SU-DHL-6 (cell line): ENCODE data around the gene DLL1.

ENCODE experiments used
- H2AFZ ChIP-seq: fragments of 200-600 bp; sonication (generic); 2 replicates; pipeline ENCODE4 v1.6.1; 2014; ENCODE audit warnings: low read depth, mild to moderate bottlenecking, moderate library complexity, mixed read lengths, antibody characterized with exemption, low read length; ENCODE audit not compliant: severe bottlenecking
- H3F3A ChIP-seq: fragments of 200-600 bp; shearing (Covaris generic); 2 replicates; pipeline ENCODE4 v1.6.0; 2016; ENCODE audit warnings: antibody characterized with exemption, mild to moderate bottlenecking; ENCODE audit not compliant: insufficient read depth
- H3K27ac ChIP-seq: fragments of 200-600 bp; sonication (generic); 2 replicates; pipeline ENCODE4 v1.5.1; 2016; ENCODE audit warnings: low read depth, mild to moderate bottlenecking, low read length, moderate library complexity, mixed read lengths
- H3K27me3 ChIP-seq: fragments of 200-600 bp; sonication (generic), shearing (Covaris generic); 2 replicates; pipeline ENCODE4 v1.6.0; 2014; ENCODE audit warnings: mild to moderate bottlenecking, low read length
- H3K36me3 ChIP-seq: fragments of 200-600 bp; sonication (generic); 2 replicates; pipeline ENCODE4 v1.6.1; 2014; ENCODE audit warnings: mild to moderate bottlenecking, low read length, mixed read lengths
- H3K4me2 ChIP-seq: fragments of 300-600, 200-600 bp; shearing (Covaris generic), sonication (generic); 2 replicates; pipeline ENCODE4 v1.6.0; 2014; ENCODE audit warnings: low read length, low read depth, mild to moderate bottlenecking; ENCODE audit not compliant: poor library complexity, severe bottlenecking
- H3K4me3 ChIP-seq: fragments of 200-600 bp; sonication (generic); 2 replicates; pipeline ENCODE4 v1.5.1; 2014; ENCODE audit warnings: antibody characterized with exemption, low read length, mild to moderate bottlenecking, mixed read lengths; ENCODE audit not compliant: insufficient read depth, poor library complexity, severe bottlenecking
- H3K79me2 ChIP-seq: fragments of 200-600 bp; sonication (generic); 2 replicates; pipeline ENCODE4 v1.6.1; 2014; ENCODE audit warnings: mild to moderate bottlenecking, low read length, moderate library complexity; ENCODE audit not compliant: insufficient read depth
- H3K9ac ChIP-seq: fragments of 200-600 bp; sonication (generic); 2 replicates; pipeline ENCODE4 v1.7.0; 2014; ENCODE audit warnings: mild to moderate bottlenecking, low read length
- H3K9me2 ChIP-seq: fragments of 200-600 bp; sonication (generic); replicated peaks from 2 replicates; pipeline ENCODE4 v1.6.1; 2014; ENCODE audit warnings: low read length; ENCODE audit not compliant: insufficient read depth
- H3K9me3 ChIP-seq: fragments of 200-600 bp; sonication (generic); 2 replicates; pipeline ENCODE4 v1.6.1; 2014; ENCODE audit warnings: low read length, mixed read lengths; ENCODE audit not compliant: insufficient read depth
- H4K20me1 ChIP-seq: fragments of 200-600 bp; sonication (generic); 2 replicates; pipeline ENCODE4 v1.6.1; 2014; ENCODE audit warnings: low read depth, mild to moderate bottlenecking, antibody characterized with exemption, low read length, moderate library complexity, mixed read lengths
- EZH2phosphoT487 ChIP-seq: fragments of 200-600 bp; sonication (generic), shearing (Covaris generic); conservative IDR thresholded peaks from 2 replicates; pipeline ENCODE4 v1.6.1; 2018; ENCODE audit warnings: mild to moderate bottlenecking, antibody characterized with exemption, low read length, moderate library complexity, mixed read lengths
- TF ChIP-seq, protein P1 (sequence below): fragments of 200-600 bp; sonication (generic); IDR thresholded peaks from one replicate; pipeline ENCODE4 v1.5.1; 2017; ENCODE audit warnings: antibody characterized with exemption, mild to moderate bottlenecking, low read length, moderate library complexity; ENCODE audit not compliant: insufficient read depth, poor library complexity, severe bottlenecking

The DLL1 gene

DNA sequence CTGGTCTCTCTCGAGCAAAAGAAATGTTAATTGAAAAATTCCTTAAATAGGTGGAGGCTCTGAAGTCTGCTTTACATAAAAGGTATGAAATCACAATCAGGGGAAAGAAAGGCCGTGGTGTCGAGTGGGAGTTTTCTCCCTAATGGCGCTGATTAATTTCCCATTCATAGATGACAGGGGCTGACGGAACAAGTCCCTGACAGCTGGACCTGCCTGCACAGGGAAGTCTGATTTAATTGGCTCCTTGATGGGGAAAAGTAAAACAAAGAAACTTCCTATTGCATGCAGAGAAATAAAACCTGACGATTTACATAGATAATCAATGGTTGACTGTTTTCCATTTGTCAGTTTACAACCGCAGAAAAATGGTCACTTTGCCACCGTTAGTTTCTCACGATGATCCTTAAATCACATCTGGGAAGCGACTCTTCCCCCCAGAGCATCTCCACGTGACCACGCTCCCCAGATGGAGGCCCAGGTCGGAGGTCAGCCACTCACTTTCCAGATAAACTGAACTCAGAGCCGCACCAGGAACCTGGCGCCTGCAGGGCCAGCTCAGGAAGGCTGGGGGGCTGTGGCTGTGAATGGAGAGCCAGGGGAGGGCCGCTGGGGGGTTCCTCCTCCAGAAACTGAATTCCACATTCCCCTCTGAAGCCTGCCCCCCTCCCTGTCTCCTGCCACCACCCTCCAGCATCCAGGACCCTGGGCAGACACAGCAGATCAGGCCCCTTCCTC is 55.3 kb downstream of the DLL1 start:
- H3F3A ChIP-seq = no peaks in the 10 kb centered on the region
- no peak overlapping the region for H2AFZ ChIP-seq
- H3K27me3 ChIP-seq = no peaks in the 10 kb centered on the region
- H4K20me1 ChIP-seq = no peaks in the 10 kb centered on the region
- no peak overlapping the region for H3K4me3 ChIP-seq
- no peak overlapping the region for H3K27ac ChIP-seq
- H3K9ac ChIP-seq = no peak overlapping the region
- H3K4me2 ChIP-seq = no peak overlapping the region
- no peaks in the 10 kb centered on the region for H3K79me2 ChIP-seq
- TF ChIP-seq, protein P1, sequence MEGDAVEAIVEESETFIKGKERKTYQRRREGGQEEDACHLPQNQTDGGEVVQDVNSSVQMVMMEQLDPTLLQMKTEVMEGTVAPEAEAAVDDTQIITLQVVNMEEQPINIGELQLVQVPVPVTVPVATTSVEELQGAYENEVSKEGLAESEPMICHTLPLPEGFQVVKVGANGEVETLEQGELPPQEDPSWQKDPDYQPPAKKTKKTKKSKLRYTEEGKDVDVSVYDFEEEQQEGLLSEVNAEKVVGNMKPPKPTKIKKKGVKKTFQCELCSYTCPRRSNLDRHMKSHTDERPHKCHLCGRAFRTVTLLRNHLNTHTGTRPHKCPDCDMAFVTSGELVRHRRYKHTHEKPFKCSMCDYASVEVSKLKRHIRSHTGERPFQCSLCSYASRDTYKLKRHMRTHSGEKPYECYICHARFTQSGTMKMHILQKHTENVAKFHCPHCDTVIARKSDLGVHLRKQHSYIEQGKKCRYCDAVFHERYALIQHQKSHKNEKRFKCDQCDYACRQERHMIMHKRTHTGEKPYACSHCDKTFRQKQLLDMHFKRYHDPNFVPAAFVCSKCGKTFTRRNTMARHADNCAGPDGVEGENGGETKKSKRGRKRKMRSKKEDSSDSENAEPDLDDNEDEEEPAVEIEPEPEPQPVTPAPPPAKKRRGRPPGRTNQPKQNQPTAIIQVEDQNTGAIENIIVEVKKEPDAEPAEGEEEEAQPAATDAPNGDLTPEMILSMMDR = no peak
- TF ChIP-seq EZH2phosphoT487 = no peak
- no peaks in the 10 kb centered on the region for H3K36me3 ChIP-seq
- H3K9me3 ChIP-seq = no peaks in the 10 kb centered on the region
- no peaks in the 10 kb centered on the region for H3K9me2 ChIP-seq

DNA sequence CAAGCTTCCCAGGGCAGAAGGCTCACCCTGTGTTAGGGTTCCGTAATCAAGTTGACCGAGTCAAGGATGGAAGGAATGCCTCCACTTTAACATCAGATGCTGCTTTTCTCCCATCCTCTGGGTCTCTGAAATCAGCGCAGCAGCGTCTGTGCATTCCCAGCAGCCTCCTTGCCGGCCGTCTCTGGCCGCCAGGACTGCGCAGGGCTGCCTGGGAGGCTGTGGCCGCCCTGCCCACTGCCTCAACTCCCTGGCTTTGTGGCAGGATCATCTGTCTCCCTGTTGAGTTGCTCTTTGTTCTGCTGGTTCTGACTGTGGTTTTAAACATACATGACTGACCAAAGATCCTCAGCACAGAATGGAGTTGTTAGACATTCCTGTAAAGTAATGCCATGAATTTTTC is 56.5 kb downstream of the DLL1 start:
- Histone ChIP-seq H2AFZ (no peak overlapping the region), H3K4me2 (no peak overlapping the region), H3K36me3 (no peaks in the 10 kb centered on the region), H3K9ac (no peak overlapping the region), H3K9me3 (no peaks in the 10 kb centered on the region), H3K79me2 (no peaks in the 10 kb centered on the region), H3K9me2 (no peaks in the 10 kb centered on the region), H3K4me3 (no peak overlapping the region), H3F3A (no peaks in the 10 kb centered on the region), H3K27me3 (no peaks in the 10 kb centered on the region), H4K20me1 (no peaks in the 10 kb centered on the region), H3K27ac (no peak overlapping the region)
- no peak for TF ChIP-seq EZH2phosphoT487
- TF ChIP-seq, protein P1 = no peak

DNA sequence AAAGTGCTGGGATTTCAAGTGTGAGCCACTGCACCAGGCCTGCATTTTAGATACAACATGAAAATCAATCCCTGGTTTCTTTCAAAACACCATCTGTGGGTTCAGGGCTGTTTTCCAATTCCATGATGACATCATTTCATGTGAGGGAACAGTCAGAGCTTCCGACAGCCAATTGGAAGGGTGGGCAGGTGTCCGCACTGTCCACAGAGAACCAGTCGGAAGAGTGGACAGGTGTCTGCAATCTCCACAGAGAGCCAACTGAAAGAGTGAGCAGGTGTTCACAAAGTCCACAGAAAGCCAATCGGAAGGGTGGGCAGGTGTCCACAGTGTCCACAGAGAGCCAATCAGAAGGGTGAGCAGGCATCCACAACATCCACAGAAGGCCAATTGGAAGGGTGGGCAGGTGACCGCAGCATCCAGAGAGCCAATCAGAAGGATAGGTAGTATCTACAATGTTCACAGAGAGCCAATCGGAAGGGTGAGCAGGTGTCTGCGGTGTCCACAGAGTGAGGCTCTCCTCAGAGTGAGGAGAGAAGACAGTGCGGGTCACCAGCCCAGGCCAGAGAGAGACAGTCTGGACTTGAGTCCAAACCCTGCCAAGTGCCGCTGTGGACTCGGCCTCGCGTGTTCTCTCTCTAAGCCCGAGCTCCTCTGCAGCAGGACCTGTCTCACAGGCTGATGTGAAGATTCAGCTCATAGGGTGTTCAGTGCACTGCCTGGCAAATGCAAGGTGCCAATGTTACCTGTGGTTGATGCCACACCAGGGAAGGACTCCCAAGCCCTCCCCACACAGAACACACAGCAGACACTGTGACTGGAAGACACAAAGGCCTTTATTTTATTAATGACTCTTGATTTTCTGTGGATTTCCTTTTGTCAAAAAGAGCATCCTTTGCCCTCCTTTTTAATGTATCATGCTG is 57.3 kb downstream of the DLL1 start:
- no peaks in the 10 kb centered on the region for H3K36me3 ChIP-seq
- no peaks in the 10 kb centered on the region for H3K27me3 ChIP-seq
- no peak overlapping the region for H3K27ac ChIP-seq
- no peaks in the 10 kb centered on the region for H3K9me2 ChIP-seq
- H3K4me2 ChIP-seq = no peak overlapping the region
- no peak overlapping the region for H2AFZ ChIP-seq
- no peaks in the 10 kb centered on the region for H3F3A ChIP-seq
- H3K4me3 ChIP-seq = no peak overlapping the region
- no peaks in the 10 kb centered on the region for H3K9me3 ChIP-seq
- no peak overlapping the region for H3K9ac ChIP-seq
- H4K20me1 ChIP-seq = no peaks in the 10 kb centered on the region
- H3K79me2 ChIP-seq = no peaks in the 10 kb centered on the region
- TF ChIP-seq, protein P1 = no peak
- TF ChIP-seq EZH2phosphoT487 = no peak
